Muscle of leg (tissue), 11 donors: ENCODE results near the gene GUK1. TPM values are rescaled to one million over a fixed set of nuclear protein-coding genes. Genes with fewer than 3 reads are reported as not detected.

Experiments used
- DNase-seq: peaks from one replicate; pipeline ENCODE4 v3.0.0; 2013
- H3K27ac ChIP-seq: one replicate; pipeline ENCODE4 v1.5.1; 2013; ENCODE audit warnings: mild to moderate bottlenecking, low read length, control low read depth
- H3K27me3 ChIP-seq: one replicate; pipeline ENCODE4 v1.6.1; 2013; ENCODE audit warnings: low read length; ENCODE audit not compliant: control insufficient read depth, insufficient read depth
- H3K36me3 ChIP-seq: one replicate; pipeline ENCODE4 v1.6.1; 2013; ENCODE audit warnings: low read length; ENCODE audit not compliant: control insufficient read depth, insufficient read depth
- H3K4me1 ChIP-seq: one replicate; pipeline ENCODE4 v1.6.1; 2013; ENCODE audit warnings: low read length; ENCODE audit not compliant: control insufficient read depth, insufficient read depth
- H3K4me3 ChIP-seq: one replicate; pipeline ENCODE4 v1.5.1; 2013; ENCODE audit warnings: low read length, control low read depth
- H3K9me3 ChIP-seq: replicated peaks from 2 replicates; pipeline ENCODE4 v1.6.1; 2013; ENCODE audit warnings: low read depth, low read length; ENCODE audit not compliant: control insufficient read depth
- WGBS: methylation state at CpG from one replicate; pipeline ENCODE4 v1.1.5; 2013; ENCODE audit warnings: missing lambda C conversion rate; ENCODE audit not compliant: insufficient coverage; 5-methylcytosine and 5-hydroxymethylcytosine counted together
- polyA plus RNA-seq, 8 donors: library from polyadenylated mRNA; unstranded; fragments of 120-200 nt; gene quantifications; one replicate each; pipeline versions ENCODE4 v1.2.1 to v1.2.3, GENCODE V29; 2013; ENCODE audit warnings: inconsistent platforms in 1 of 8, low replicate concordance in 1 of 8; ENCODE audit not compliant: insufficient read length in 8 of 8, insufficient read depth in 1 of 8
- total RNA-seq: library from RNA; stranded (reverse); fragments of 120-200 nt; gene quantifications from one replicate; pipeline ENCODE4 v1.2.4, GENCODE V29; 2013

The GUK1 gene
- total and polyA plus RNA-seq, 9 donors, result 137 to 180 (median 170) TPM

DNA sequence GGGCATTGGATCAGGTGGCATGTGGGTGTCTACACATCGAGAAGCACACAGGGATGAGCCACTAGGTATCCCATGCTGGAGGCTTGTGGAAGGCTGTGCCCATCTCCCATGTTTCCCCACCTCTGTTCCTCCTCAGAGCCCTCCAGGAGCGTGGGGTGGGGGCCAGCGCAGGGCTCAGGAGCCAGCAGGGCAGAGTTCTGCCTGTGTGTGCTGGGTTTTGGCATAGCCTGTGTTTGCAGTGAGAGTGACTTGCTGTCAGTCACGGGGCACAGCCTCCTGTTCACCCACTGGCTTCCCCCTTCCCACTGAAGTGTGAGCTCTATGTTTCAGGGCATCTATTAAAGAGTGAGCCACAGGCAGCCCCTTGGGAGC, 35.9 kb downstream of the GUK1 start:
- Histone ChIP-seq H3K4me1 (peaks cover 2% of the 10 kb centered on the region), H3K9me3 (no peaks in the 10 kb centered on the region), H3K27me3 (no peaks in the 10 kb centered on the region), H3K4me3 (no peak overlapping the region), H3K36me3 (peaks cover 17% of the 10 kb centered on the region), H3K27ac (no peak overlapping the region)
- no peak for DNase-seq
- no CpG with 5 or more reads among the region's 4 CpGs for WGBS

DNA sequence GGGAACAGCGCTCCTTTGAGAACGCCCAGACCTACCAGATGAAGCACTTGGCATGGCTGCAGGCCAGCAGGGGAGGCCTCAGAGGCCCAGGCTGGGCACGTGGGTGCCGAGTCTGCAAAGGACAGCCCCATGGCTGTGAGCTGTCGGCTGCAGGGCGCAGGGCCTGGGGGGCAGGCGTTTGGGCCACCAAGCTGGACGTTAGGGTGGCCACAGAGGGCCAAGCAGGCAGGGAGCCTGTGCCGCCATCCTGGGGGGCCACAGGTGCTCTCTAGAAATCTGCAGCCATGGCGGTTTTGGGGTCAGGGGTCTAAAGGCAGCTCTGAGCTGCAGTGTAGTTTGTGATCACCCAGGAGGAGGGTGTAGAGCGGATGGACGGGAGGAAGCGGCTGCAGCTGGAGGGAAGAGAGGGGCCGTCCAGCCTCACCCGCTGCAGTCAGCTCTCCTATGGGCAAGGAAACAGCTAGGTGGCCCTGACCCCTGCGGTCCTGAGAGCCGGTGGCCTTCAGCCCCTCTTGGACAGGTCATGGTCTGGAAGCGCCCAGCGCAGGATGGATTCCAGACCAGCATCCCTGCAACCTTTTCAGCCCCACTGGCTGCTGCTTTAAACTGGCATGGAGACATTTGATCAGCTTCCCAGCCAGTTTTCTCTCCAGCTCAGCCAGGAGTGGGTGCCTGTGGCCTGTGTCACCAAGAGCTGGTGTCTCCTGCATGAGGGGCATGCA, 36.5 kb downstream of the GUK1 start:
- H3K9me3 ChIP-seq, result no peaks in the 10 kb centered on the region
- WGBS, result 88% methylated on average over 19 of the region's 19 CpGs
- H3K4me3 ChIP-seq, result no peak overlapping the region
- H3K27ac ChIP-seq, result no peak overlapping the region
- H3K4me1 ChIP-seq, result peaks cover 2% of the 10 kb centered on the region
- peaks cover 17% of the 10 kb centered on the region for H3K36me3 ChIP-seq
- no peak for DNase-seq
- no peaks in the 10 kb centered on the region for H3K27me3 ChIP-seq

DNA sequence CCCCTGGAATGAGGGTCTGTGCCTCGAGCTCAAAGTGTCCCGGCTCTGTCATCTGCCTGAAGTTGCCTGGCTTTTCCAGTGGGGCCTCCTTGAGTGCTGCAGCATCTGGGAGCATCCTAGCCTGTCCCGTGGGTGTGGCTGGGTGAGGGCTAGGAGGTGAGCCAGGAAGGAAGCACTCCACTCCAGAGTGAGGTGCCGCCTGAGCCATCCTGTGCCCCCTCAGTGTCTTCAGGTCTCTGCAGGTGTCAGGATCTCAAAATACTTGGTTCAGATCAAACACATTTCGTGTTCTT, 37.0 kb downstream of the GUK1 start:
- 78% methylated on average over 4 of the region's 5 CpGs for WGBS
- H3K27ac ChIP-seq, result no peak overlapping the region
- DNase-seq, result no peak
- H3K36me3 ChIP-seq, result peaks cover 17% of the 10 kb centered on the region
- no peaks in the 10 kb centered on the region for H3K27me3 ChIP-seq
- H3K4me1 ChIP-seq, result peaks cover 2% of the 10 kb centered on the region
- H3K9me3 ChIP-seq, result no peaks in the 10 kb centered on the region
- H3K4me3 ChIP-seq, result no peak overlapping the region

DNA sequence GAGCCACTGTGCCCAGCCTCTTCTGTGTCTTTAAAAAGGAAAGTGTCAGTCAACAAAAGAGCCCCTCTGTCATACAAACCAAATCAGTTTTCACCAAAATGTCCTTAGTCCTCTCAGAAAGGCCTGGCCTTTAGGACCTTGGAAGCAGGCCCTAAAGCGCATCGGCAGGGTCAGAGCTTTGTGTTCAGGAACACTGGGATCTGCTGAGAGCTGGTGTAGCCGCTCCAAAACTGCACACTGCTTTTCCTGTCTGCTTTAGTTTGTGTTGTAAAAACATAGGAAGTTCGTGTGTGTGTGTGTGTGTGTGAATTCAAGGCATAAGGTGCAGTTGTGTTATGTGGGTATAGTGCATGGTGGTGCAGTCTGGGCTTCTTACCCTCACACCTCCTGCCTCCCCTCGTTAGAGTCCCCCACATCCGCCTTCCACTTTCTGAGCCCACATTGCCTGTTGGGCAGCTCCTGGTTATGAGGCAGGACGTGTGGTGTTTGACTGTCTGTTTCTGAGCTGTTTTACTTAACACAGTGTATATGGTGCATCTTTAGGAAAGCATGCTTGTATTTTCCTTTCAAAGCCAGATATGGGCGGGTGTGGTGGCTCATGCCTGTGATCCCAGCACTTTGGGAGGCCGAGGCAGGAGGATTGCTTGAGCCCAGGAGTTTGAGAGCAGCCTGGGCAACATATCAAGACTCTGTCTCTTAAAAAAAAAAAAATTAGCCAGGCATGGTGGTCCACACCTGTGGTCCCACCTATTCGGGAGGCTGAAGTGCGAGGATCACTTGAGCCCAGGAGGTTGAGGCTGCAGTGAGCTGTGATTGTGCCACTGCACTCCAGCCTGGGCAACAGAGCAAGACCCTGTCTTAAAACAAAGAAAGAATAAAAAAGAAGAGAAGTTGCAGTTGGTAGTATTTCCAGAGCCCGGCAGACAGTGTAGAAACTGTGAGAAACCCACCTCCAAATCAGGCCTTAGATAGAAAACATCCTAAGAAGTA, 37.9 kb downstream of the GUK1 start:
- DNase-seq, result no peak
- 94% methylated on average over 6 of the region's 12 CpGs for WGBS
- Histone ChIP-seq H3K9me3 (no peaks in the 10 kb centered on the region), H3K27ac (no peak overlapping the region), H3K4me1 (peaks cover 2% of the 10 kb centered on the region), H3K36me3 (peaks cover 17% of the 10 kb centered on the region), H3K27me3 (no peaks in the 10 kb centered on the region), H3K4me3 (no peak overlapping the region)

DNA sequence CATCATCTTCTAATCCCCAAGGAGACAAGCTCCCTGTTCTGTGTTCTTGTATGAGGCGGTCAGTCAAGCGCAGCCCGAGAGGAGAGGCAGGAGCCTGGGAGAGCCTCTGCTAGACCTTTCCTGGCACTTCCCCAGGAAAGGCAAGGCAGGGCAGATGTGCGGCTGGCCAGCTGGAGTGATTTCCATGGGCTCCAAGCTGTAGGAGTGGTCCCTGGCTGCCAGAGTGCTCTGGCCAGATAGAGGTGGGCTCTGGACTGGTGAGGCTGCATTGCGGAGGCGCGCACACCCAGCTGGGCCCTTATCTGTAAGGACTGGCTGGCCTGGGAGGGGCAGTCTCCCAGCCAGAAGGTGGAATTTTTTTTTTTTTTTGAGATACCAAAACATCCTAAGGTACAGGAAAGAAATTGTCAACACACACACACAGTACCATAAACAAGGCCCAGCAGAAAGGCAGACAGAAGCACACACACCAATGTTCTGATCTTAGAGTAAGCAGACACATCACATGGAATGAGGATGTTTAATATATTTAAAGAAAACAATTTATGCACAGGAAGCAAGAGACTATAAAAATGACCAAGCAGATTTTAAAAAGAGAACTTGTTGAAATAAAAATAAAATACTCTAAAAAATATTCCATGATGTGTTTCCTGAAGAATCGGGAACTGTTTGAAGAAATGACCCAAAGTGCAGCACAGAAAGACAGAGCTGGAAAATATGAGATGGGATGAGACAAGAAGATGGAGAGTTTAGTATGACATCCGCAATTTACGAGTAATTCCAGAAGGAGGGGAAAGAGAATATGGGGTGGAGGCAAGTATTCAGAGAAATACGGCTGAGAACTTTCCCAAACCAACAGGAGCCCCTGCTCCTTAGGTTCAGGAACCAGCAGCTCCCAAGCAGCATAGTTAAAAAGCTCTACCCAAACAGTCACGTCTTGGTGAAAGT, 38.9 kb downstream of the GUK1 start:
- DNase-seq, result peak; percentile 46
- 73% methylated on average over 8 of the region's 12 CpGs for WGBS
- H3K27ac ChIP-seq, result no peak overlapping the region

DNA sequence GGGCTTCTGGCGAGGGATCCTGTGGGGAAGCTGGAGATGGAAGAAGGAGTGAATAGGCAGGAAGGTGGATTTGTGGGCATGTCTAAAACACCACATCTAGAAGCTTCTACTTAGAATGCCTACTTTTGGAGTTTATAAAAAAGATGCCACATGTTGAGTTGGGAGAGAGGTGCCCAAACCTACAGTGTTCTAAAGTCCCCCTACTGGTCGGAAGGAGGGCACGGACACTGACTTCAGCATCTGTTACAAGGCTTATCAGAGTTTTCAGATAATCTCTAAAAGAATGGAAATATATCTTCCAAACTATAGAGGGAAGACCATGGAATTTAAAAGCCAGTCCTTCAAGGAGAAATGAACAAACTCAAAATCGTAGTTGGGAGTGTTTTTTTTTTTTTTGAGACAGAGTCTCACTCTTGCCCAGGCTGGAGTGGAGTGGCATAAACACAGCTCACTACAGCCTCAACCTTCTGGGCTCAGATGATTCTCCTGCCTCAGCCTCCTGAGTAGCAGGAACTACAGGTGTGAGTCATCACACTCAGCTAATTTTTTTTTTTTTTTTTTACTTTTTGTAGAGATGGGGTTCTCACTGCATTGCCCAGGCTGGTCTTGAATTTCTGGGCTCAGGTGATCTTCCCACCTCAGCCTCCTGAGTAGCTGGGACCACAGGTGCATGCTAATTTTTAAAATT, 40.3 kb downstream of the GUK1 start:
- H3K36me3 ChIP-seq, result peaks cover 10% of the 10 kb centered on the region
- H3K9me3 ChIP-seq, result no peaks in the 10 kb centered on the region
- H3K4me3 ChIP-seq, result no peak overlapping the region
- no peaks in the 10 kb centered on the region for H3K27me3 ChIP-seq
- no peak for DNase-seq
- H3K27ac ChIP-seq, result no peak overlapping the region
- 100% methylated on average over 1 of the region's 4 CpGs for WGBS
- H3K4me1 ChIP-seq, result peaks cover 7% of the 10 kb centered on the region

More for the DNA sequence above, 38.9 kb downstream of the GUK1 start:
- peaks cover 17% of the 10 kb centered on the region for H3K36me3 ChIP-seq
- no peaks in the 10 kb centered on the region for H3K9me3 ChIP-seq
- H3K4me1 ChIP-seq, result peaks cover 5% of the 10 kb centered on the region
- no peaks in the 10 kb centered on the region for H3K27me3 ChIP-seq
- H3K4me3 ChIP-seq, result no peak overlapping the region

DNA sequence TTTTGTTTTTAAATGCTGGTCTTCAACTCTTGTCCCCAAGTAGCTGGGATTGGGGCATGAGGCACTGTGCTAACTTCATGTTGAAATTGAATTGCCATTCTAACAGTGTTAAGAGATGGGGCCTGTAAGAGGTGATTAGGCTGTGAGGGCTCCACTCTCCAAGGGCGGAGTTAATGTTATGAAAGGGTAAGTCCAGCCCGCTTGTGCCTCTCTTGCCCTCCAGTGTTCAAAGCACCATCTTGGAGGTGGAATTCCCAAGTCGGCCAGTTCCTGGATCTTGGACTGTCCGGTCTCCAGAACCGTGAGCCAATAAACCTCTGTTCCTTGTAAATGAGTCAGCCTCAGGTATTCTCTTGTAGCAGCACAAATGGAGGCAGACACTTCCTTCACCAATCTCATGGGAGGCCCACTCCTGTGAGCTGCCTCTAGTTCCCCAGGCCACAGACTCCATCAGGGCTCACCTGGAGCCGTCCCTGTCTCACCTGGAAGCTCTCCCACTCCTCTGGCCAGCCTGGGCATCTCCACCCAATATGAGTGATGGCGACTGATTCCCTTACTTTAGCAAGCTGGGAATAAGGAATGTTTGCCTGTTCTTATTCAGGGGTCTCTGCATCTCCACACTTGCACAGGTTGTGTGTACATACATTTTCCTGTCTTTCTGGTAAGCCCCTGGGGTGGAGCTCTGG, 41.0 kb downstream of the GUK1 start:
- Histone ChIP-seq H3K27ac (no peak overlapping the region), H3K4me1 (peaks cover 7% of the 10 kb centered on the region), H3K27me3 (no peaks in the 10 kb centered on the region), H3K9me3 (no peaks in the 10 kb centered on the region), H3K36me3 (peaks cover 3% of the 10 kb centered on the region), H3K4me3 (no peak overlapping the region)
- DNase-seq, result no peak
- 84% methylated on average over 5 of the region's 7 CpGs for WGBS

DNA sequence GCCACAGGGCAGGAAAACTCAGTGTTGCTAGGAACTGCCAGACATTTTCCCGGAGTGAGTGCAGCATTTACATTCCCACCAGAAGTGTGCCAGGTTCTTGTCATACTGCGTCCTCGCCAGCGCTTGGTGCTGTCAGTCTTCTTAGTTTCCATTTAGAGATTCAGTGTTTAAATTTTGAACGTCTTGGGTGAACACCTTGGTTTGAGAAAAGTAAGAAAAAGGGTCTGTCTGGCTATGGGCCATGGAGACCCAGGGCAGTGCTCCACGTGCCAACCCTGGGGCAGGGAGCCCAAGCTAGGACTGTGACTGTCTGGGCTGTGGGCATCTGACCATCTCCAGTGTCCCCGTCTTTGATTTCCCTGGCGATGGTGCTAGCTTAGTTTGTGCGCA, 41.6 kb downstream of the GUK1 start:
- DNase-seq, result no peak
- Histone ChIP-seq H3K4me1 (peaks cover 7% of the 10 kb centered on the region), H3K4me3 (no peak overlapping the region), H3K27me3 (no peaks in the 10 kb centered on the region), H3K27ac (no peak overlapping the region), H3K36me3 (peaks cover 3% of the 10 kb centered on the region), H3K9me3 (no peaks in the 10 kb centered on the region)
- WGBS, result 87% methylated on average over 7 of the region's 9 CpGs

DNA sequence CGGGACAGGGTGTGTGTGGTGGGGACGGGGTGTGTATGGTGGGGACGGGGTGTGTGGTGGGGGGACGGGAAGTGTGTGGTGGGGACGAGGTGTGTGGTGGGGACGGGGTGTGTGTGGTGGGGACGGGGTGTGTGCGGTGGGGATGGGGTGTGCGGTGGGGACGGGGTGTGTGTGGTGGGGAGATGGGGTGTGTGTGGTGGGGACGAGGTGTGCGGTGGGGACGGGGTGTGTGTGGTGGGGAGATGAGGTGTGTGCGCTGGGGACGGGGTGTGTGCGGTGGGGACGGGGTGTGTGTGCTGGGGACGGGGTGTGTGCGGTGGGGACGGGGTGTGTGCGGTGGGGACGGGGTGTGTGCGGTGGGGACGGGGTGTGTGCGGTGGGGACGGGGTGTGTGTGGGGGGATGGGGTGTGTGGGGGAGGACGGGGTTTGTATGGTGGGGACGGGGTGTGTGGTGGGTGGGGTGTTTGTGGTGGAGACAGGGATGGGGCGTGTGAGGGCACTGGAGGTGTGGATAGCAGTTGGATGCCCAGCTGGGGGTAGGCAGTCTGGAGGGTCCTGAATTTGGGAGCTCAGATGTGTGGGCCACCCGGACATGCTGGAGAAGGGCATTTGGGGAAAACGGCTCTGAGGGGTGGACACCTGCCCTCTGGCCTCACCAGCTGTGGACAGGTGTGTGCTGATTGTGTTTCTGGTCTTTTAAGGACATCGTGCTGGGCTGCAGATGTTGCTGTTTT, 42.4 kb downstream of the GUK1 start:
- Histone ChIP-seq H3K9me3 (no peaks in the 10 kb centered on the region), H3K27me3 (no peaks in the 10 kb centered on the region), H3K36me3 (peaks cover 3% of the 10 kb centered on the region), H3K27ac (no peak overlapping the region), H3K4me1 (peaks cover 7% of the 10 kb centered on the region), H3K4me3 (no peak overlapping the region)
- 89% methylated on average over 7 of the region's 32 CpGs for WGBS
- DNase-seq, result no peak
